GM21528 (cell line): Measurements from ENCODE around the gene PATJ.

Experiments
- ATAC-seq: cut with Tn5 transposase; IDR thresholded peaks from one replicate; pipeline ENCODE4 v1.9.1; 2021; ENCODE audit warnings: mild to moderate bottlenecking, moderate library complexity; ENCODE audit not compliant: unreplicated experiment, low FRiP score

PATJ gene

DNA sequence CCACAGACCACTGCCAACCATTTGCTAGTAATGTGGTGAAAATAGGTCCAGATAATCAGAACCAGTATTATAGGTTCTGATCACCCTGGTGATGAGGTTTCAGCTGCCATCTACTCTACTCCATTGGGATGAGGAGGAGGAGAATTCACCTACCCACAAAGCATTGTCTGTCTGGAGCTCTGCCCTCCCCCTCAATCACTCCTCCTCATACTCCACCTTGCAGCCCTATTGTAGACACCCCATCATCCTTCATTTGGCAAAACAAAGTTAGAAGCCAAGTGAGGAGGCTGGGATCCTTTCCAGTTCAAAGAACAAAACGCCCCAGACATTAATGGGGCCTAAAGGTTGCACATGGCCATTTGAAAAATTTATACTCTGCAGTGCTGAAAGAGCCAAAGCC is 295.0 kb downstream of the PATJ start:
- no peak for ATAC-seq

DNA sequence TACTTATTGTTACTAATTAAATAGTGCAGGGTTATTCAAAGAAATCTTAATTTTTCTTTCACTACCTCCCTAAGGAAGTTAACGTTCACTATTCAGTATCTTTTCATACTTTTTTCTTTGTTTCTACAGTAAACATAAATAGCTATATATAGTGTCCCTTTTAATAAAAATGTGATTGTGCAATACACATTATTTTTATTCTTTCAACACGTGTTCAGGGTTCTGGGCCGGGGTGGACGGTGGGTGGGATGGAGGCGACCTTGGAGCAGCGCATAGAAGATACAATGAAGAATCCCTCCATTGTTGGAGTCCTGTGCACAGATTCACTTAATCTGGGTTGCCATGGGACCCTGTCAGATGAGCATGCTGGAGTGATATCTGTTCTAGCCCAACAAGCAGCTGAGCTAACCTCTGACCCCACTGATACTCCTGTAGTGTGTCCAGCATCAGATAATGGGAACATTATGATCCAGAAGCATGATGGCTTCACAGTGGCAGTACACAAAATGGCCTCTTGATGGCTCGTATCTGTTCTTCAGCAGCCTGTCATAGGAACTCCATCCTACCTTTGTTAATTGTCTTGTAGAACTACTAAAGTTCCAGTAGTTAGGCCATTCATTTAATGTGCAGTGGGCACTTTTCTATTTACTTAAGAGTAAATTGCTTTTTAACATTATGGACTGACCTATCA is 296.5 kb downstream of the PATJ start:
- ATAC-seq = no peak

- ATAC-seq = no peak
Measured at GRCh38 chr1:62040450-62040849, 298.2 kb downstream of the PATJ start.

DNA sequence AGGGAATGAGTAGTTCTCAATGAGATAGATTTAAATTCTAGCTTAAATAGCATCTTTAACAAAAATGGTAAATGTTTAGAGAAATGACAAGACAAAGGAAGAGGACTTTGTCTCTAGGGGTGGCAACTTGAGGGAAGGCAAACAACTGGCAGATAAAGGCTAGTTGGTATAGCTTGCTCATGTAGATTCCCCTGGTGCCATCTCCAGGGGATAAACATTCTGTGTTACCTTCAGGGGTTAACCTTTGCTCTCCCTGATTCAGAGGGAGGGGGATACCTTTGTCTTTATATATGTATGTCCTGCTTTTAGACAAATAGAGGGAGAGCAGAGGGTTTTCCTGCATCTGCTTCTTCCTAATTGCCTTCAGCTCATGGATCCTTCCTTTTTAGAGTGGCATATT is 298.7 kb downstream of the PATJ start:
- ATAC-seq = no peak

DNA sequence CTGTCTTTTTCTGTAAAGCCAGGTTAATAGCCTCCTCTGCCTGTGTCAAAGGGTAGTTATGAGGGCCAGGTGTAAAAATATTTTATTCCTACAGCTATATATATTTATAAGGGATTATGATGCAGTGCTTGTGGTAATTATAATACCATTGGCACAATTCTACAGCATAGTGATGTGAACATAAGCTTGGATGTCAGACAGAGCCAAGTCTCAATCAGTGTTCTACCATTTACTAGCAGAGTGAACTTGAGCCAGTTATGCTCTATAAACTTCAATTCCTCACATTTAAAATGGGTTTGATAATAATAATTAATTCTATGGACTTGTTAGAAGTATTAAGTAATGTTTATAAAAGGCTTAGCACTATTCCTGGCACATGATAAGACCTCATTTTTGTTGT is 300.9 kb downstream of the PATJ start:
- ATAC-seq = no peak

DNA sequence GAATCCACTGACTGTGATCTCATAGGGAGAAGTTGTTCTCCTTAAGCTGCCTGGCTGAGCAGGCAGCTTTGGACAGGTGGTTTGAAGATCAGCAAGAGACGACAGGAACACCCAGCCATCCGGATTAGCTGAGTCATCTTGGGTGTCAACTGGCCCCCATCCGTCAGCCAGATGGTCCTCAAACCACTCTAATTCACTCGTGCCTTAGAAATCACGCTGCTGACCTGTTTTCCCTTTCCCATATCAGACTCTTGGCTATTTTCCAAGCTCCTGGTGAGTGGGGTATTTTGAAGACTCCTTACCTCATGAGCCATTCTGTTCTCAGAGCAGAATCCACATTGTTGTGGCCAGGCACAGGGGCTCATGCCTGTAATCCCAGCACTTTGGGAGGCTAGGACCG is 303.3 kb downstream of the PATJ start:
- ATAC-seq = no peak

GRCh38 chr1:62046927-62047326 is 304.6 kb downstream of the PATJ start:
- no peak for ATAC-seq

DNA sequence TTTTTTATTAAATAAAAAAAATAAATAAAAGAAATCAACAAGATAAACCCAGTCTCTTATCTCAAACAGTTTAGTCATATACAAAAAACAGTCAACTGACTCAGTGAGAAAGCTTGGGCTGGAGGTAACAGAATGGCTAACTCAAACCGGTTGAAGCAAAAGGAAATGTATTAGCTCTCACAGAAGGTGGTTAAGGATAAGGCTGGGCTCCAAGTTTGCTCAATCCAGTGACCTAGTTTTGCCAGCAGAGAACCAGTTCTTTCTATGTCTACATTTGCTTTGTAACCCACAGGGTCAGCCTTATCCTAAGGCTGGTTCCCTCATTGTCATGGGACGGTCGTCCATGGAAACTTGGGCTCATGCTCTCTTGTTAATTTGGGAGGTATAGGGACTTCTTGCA is 307.9 kb downstream of the PATJ start:
- no peak for ATAC-seq

- no peak for ATAC-seq
Measured at GRCh38 chr1:62052946-62053345, 310.7 kb downstream of the PATJ start.

- no peak for ATAC-seq
Measured at GRCh38 chr1:62054188-62054587, 311.9 kb downstream of the PATJ start.

DNA sequence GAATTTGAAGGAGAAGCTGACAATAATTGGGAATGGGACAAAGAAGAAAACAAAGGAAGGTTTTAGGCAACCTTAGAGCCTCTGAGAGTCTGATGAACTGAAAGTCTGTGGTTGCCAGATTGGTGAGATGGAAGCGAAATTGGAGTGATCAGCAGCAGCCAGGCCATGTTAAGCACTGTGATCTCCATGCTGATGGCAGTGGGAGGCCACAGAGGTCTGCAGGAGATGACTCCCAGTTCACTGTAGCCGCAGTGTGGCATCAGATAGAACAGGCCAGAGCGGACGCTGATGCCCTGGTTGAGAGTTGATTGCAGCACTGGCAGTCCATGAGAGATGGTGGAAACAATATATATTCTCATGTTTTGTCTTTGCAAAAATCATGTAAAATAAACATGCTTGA is 314.9 kb downstream of the PATJ start:
- ATAC-seq = no peak

DNA sequence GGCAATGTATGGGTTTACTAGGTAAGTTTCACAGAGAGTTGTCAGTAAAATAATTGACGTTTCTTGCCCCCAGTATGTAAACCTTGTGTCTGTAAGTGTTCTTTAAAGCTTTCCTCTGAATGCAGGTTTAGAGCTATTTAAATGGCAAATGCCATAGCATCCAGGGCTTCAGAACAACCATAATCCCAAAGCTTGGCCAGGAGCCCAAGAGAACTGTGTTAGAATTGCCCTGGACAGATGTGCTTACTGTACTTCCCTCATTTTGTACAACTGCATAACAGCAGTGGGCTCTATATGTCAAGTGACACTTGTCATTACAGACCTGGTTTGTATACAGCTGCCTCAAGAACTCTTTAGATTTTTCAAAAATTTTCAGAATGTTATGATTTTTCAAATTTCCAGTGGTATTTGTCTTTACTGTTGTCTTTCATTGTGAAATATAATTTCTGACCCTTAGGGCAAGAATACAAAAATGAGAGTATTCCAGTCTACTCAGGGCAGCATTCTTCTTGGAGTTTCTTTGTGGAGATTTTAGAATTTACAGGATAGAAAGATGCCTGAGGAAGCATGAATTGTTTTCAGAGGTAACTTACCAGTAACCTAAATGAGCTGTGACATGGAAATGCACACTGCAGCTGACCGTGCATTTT is 315.5 kb downstream of the PATJ start:
- ATAC-seq = no peak

- no peak for ATAC-seq
Measured at GRCh38 chr1:62058956-62059355, 316.7 kb downstream of the PATJ start.

DNA sequence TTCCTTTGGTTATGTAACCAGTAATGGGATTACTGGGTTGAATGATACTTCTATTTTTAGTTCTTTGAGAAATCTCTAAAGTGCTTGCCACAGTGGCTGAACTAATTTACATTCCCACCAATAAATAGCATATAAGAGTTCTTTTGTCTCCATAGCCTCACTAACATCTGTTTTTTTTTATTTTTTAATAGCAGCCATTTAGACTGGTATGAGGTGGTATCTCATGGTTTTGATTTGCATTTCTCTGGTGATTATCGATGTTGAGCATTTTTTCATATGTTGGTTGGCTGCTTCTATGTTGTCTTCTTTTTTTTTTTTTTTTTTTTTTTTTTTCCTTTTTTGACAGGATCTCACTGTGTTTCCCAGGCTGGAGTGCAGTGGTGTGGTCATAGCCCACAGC is 319.8 kb downstream of the PATJ start:
- no peak for ATAC-seq

- no peak for ATAC-seq
Measured at GRCh38 chr1:62064829-62065407, 322.6 kb downstream of the PATJ start.

DNA sequence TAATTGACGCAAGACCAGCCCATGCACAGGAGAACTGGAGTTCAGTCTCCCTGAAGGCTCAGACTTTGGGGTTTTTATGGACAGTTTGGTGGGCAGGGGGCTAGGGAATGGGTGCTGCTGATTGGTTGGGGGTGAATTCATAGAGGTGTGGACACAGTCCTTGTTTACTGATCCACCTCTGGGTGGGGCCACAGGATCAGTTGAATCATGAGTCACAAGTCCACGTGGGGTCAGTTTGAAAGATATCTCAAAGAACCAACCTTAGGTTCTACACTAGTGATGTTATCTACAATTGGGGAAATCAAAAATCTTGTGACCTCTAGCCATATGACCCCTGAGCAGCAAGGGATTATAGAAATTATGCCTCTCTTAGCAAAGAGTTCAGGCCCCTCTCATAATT is 324.4 kb downstream of the PATJ start:
- no peak for ATAC-seq

DNA sequence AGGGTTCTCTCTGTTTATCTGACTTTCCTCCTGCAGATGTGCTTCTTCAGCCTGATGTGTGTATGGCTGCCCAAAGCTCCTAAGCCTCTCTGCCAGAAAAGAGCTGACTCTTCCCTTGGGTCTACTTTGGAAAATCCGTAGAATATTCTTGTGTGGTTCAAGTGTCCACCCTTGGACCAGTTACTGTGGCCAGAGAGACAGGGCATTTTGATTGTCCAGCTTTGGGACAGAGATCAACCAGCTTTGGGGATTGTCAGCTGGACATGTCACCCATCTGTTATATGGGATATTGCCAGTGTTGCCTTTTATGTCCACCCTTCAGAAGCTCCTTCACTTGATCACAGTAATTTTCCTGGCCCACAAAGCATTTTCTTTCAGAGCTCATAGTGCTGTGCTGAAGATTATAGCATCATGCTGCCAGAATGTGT is 326.1 kb downstream of the PATJ start:
- ATAC-seq = no peak

DNA sequence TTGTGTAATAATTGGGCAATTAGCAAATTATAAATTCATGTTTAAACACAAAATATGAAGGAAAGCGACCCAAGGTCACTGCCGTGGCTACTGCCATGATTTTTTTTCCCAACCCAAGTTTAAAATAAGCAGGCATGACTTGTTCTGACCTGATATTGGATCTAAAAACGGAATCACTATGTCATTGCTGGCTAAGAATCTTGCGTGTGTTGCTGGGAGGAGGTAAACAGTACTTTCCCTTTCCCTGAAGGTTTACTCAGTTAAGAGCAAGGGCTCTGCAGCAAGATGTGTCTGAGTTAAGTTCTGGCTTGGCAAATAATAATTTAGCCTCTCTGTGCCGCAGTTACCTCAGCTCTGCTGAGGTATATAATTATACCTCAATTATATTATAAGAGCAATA is 326.7 kb downstream of the PATJ start:
- no peak for ATAC-seq

GRCh38 chr1:62070384-62071011 is 328.2 kb downstream of the PATJ start:
- no peak for ATAC-seq

DNA sequence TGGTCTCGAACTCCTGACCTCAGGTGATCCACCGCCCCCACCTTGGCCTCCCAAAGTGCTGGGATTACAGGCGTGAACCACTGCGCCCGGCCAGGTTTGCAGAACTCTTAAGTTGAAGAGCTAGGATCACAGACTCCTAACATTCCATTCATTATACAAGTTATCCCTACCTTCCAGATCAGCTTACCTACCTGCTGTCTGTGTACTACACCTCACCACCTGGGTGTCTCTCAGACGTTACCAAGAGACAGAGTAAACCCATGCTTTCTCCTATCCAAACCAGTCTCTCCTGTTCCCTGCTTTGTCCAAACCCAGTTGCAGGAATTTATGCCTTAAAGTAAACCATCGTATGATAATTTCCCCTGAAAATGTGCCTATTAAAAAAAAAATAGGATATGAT is 329.4 kb downstream of the PATJ start:
- no peak for ATAC-seq

- no peak for ATAC-seq
Measured at GRCh38 chr1:62076286-62076685, 334.0 kb downstream of the PATJ start.

DNA sequence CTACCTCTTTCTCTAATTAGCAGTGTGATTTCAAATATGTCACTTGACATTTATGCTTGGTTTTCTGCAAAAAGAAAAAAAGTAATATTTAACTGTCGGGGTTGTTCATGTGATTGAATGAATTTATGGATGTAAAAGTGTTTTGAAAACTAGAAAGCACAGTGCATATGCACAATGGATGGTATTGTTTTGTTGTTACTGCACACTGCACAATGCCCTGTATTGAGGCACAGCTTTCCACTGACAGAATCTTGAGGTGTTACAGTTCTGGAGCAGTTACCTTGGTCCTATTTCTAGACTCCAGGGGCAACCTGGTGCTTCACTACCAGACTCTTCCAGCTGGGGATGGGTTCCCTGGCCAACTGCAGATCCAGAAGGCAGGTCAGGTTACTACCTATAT is 335.5 kb downstream of the PATJ start:
- ATAC-seq = no peak
